H9 (cell line): Measurements from ENCODE around the gene SMS. TPM values are rescaled to one million over a fixed set of nuclear protein-coding genes. Genes with fewer than 3 reads are reported as not detected.

Source experiments
- DNase-seq: peaks from one replicate; pipeline ENCODE4 v3.0.0-alpha.2; 2017
- H2AFZ ChIP-seq: one replicate; pipeline ENCODE4 v1.6.1; 2013; ENCODE audit warnings: mild to moderate bottlenecking, low read length, control low read depth, moderate library complexity
- H2AK5ac ChIP-seq: 2 replicates; pipeline ENCODE4 v1.6.1; 2013; ENCODE audit warnings: low read length, control low read depth, mixed read lengths; ENCODE audit not compliant: insufficient read length
- H2BK120ac ChIP-seq: one replicate; pipeline ENCODE4 v1.6.1; 2013; ENCODE audit warnings: low read depth, mild to moderate bottlenecking, low read length, control low read depth, inconsistent platforms; ENCODE audit not compliant: poor library complexity, severe bottlenecking
- H2BK12ac ChIP-seq: 2 replicates; pipeline ENCODE4 v1.6.1; 2013; ENCODE audit warnings: low read length, control low read depth, mixed read lengths, low read depth; ENCODE audit not compliant: insufficient read length
- H2BK15ac ChIP-seq: 2 replicates; pipeline ENCODE4 v1.6.1; 2013; ENCODE audit warnings: low read depth, low read length, control low read depth
- H2BK20ac ChIP-seq: one replicate; pipeline ENCODE4 v1.6.1; 2013; ENCODE audit warnings: low read depth, mild to moderate bottlenecking, low read length, control low read depth, inconsistent platforms; ENCODE audit not compliant: poor library complexity, severe bottlenecking
- H2BK5ac ChIP-seq: 2 replicates; pipeline ENCODE4 v1.6.1; 2013; ENCODE audit warnings: low read length, control low read depth, mixed read lengths; ENCODE audit not compliant: insufficient read length
- H3K14ac ChIP-seq: 2 replicates; pipeline ENCODE4 v1.6.1; 2013; ENCODE audit warnings: low read length, control low read depth; ENCODE audit not compliant: insufficient read depth
- H3K18ac ChIP-seq: 2 replicates; pipeline ENCODE4 v1.6.1; 2013; ENCODE audit warnings: low read depth, mild to moderate bottlenecking, mixed read lengths, low read length, control low read depth; ENCODE audit not compliant: insufficient read length
- H3K23ac ChIP-seq: 2 replicates; pipeline ENCODE4 v1.6.1; 2013; ENCODE audit warnings: low read length, control low read depth, mixed read lengths, low read depth; ENCODE audit not compliant: insufficient read length
- H3K23me2 ChIP-seq: 2 replicates; pipeline ENCODE4 v1.6.1; 2013; ENCODE audit warnings: low read depth, mild to moderate bottlenecking, mixed read lengths, low read length, control low read depth; ENCODE audit not compliant: insufficient read length, poor library complexity, severe bottlenecking
- H3K27ac ChIP-seq: 2 replicates; pipeline ENCODE4 v1.5.1; 2013; ENCODE audit warnings: low read length, control low read depth, mixed read lengths, low read depth; ENCODE audit not compliant: insufficient read length
- H3K27me3 ChIP-seq: 2 replicates; pipeline ENCODE4 v1.6.1; 2013; ENCODE audit warnings: low read length, control low read depth, inconsistent platforms; ENCODE audit not compliant: insufficient read depth
- H3K4ac ChIP-seq: 2 replicates; pipeline ENCODE4 v1.6.1; 2013; ENCODE audit warnings: low read depth, mild to moderate bottlenecking, control low read depth, inconsistent platforms, low read length, moderate library complexity
- H3K4me1 ChIP-seq: 2 replicates; pipeline ENCODE4 v1.6.1; 2013; ENCODE audit warnings: low read length, control low read depth, inconsistent platforms; ENCODE audit not compliant: insufficient read depth
- H3K4me2 ChIP-seq: 2 replicates; pipeline ENCODE4 v1.6.1; 2013; ENCODE audit warnings: low read length, control low read depth, mixed read lengths; ENCODE audit not compliant: insufficient read length, insufficient read depth
- H3K56ac ChIP-seq: 2 replicates; pipeline ENCODE4 v1.6.1; 2013; ENCODE audit warnings: low read depth, mild to moderate bottlenecking, mixed read lengths, low read length, control low read depth; ENCODE audit not compliant: insufficient read length
- H3K79me1 ChIP-seq: 2 replicates; pipeline ENCODE4 v1.6.1; 2013; ENCODE audit warnings: low read depth, mild to moderate bottlenecking, moderate library complexity, low read length, control low read depth, inconsistent platforms; ENCODE audit not compliant: insufficient read depth, poor library complexity, severe bottlenecking
- H3K79me2 ChIP-seq: 2 replicates; pipeline ENCODE4 v1.6.1; 2013; ENCODE audit warnings: low read length, control low read depth, inconsistent platforms; ENCODE audit not compliant: insufficient read depth
- H3K9ac ChIP-seq: 2 replicates; pipeline ENCODE4 v1.6.1; 2013; ENCODE audit warnings: low read length, control low read depth, mixed read lengths; ENCODE audit not compliant: insufficient read length; ENCODE audit errors: extremely low read depth
- H3K9me3 ChIP-seq: one replicate; pipeline ENCODE4 v1.6.1; 2013; ENCODE audit warnings: low read depth, low read length, inconsistent platforms; ENCODE audit not compliant: control insufficient read depth
- H3T11ph ChIP-seq: one replicate; pipeline ENCODE4 v1.6.1; 2013; ENCODE audit warnings: mild to moderate bottlenecking, low read length, control low read depth, inconsistent platforms
- H4K20me1 ChIP-seq: one replicate; pipeline ENCODE4 v1.6.1; 2013; ENCODE audit not compliant: control insufficient read depth, insufficient read length, insufficient read depth
- H4K5ac ChIP-seq: 2 replicates; pipeline ENCODE4 v1.6.1; 2013; ENCODE audit warnings: low read depth, mild to moderate bottlenecking, mixed read lengths, low read length, control low read depth; ENCODE audit not compliant: insufficient read length
- H4K8ac ChIP-seq: replicated peaks from 2 replicates; pipeline ENCODE4 v1.6.1; 2013; ENCODE audit warnings: low read length, control low read depth, mixed read lengths, low read depth; ENCODE audit not compliant: insufficient read length
- H4K91ac ChIP-seq: 2 replicates; pipeline ENCODE4 v1.6.1; 2013; ENCODE audit warnings: low read depth, mild to moderate bottlenecking, moderate library complexity, mixed read lengths, low read length, control low read depth; ENCODE audit not compliant: insufficient read length
- H3K27ac Mint-ChIP-seq, 3 experiments: 2 replicates in 2 of 3; 3 replicates in 1 of 3; pipeline ENCODE4 v1.8.0; 2020 to 2021; ENCODE audit warnings: mixed read lengths in 3 of 3, mild to moderate bottlenecking in 1 of 3, moderate library complexity in 1 of 3
- H3K27me3 Mint-ChIP-seq: 2 replicates; pipeline ENCODE4 v1.8.0; 2021; ENCODE audit warnings: low read depth, mild to moderate bottlenecking, moderate library complexity, mixed read lengths
- H3K36me3 Mint-ChIP-seq, 3 experiments: 2 replicates in 2 of 3; 3 replicates in 1 of 3; pipeline ENCODE4 v1.8.0; 2020 to 2021; ENCODE audit warnings: low read depth in 3 of 3, mixed read lengths in 3 of 3; ENCODE audit not compliant: insufficient read depth in 1 of 3
- H3K4me1 Mint-ChIP-seq, 2 experiments: 2 replicates each; pipeline ENCODE4 v1.8.0; 2020; ENCODE audit warnings: mixed read lengths in 2 of 2
- H3K4me3 Mint-ChIP-seq, 2 experiments: 2 replicates in 1 of 2; 3 replicates in 1 of 2; pipeline ENCODE4 v1.8.0; 2020 to 2021; ENCODE audit warnings: mild to moderate bottlenecking in 2 of 2, mixed read lengths in 2 of 2, moderate library complexity in 1 of 2
- H3K9me3 Mint-ChIP-seq, 2 experiments: 2 replicates in 1 of 2; 3 replicates in 1 of 2; pipeline ENCODE4 v1.8.0; 2020; ENCODE audit warnings: mild to moderate bottlenecking in 2 of 2, mixed read lengths in 2 of 2, moderate library complexity in 1 of 2
- CTCF ChIP-seq: fragments of 200-600 bp; sonication (generic); conservative IDR thresholded peaks from 3 replicates; pipeline ENCODE4 v1.8.0; 2021; ENCODE audit warnings: antibody characterized with exemption, mild to moderate bottlenecking
- WGBS: extraction: QIAGEN DNeasy Blood & Tissue Kit; methylation state at CpG from one replicate; pipeline ENCODE4 v1.1.7; 2013; ENCODE audit warnings: missing lambda C conversion rate, low lambda C conversion rate, mixed read lengths; ENCODE audit not compliant: insufficient read length; ENCODE audit errors: extremely low coverage; 5-methylcytosine and 5-hydroxymethylcytosine counted together
- total RNA-seq: library from RNA; stranded (reverse); gene quantifications from 2 replicates; pipeline ENCODE4 v1.2.1, GENCODE V29; 2021

Gene SMS
- total RNA-seq, 1 experiment from 2014 or later = 415 TPM

GRCh38 chrX:22037911-22038537, 97.5 kb downstream of the SMS start:
- no peak overlapping the region for H4K8ac ChIP-seq
- H2BK12ac ChIP-seq = no peak overlapping the region
- H4K91ac ChIP-seq = no peak overlapping the region
- peaks cover 1% of the 10 kb centered on the region; the same call in 1 of the 2 replicates for H3K27me3 Mint-ChIP-seq
- no peak overlapping the region for H2BK5ac ChIP-seq
- H3T11ph ChIP-seq = no peak overlapping the region
- no peak overlapping the region for H2BK120ac ChIP-seq
- no peaks in the 10 kb centered on the region for H4K20me1 ChIP-seq
- H4K5ac ChIP-seq = no peak overlapping the region
- peaks cover 0 to 30% of the 10 kb centered on the region in 2 experiments; a peak in 3 of 5 replicates for H3K9me3 Mint-ChIP-seq
- H3K23me2 ChIP-seq = no peaks in the 10 kb centered on the region
- no peak overlapping the region for H3K27ac ChIP-seq
- H3K4me2 ChIP-seq = no peak overlapping the region
- H2BK20ac ChIP-seq = no peak overlapping the region
- no peak overlapping the region for H3K14ac ChIP-seq
- no peak overlapping the region for H3K27ac Mint-ChIP-seq
- no peaks in the 10 kb centered on the region for H3K9me3 ChIP-seq
- H3K56ac ChIP-seq = no peak overlapping the region
- H3K27me3 ChIP-seq = no peaks in the 10 kb centered on the region
- H3K4me1 Mint-ChIP-seq = peaks cover 35 to 36% of the 10 kb centered on the region in 2 experiments
- H3K9ac ChIP-seq = no peak overlapping the region
- no peak overlapping the region for H3K4me3 Mint-ChIP-seq
- no CpG with 5 or more reads among the region's 13 CpGs for WGBS
- H3K36me3 Mint-ChIP-seq = no peaks in the 10 kb centered on the region
- no peak overlapping the region for H3K4ac ChIP-seq
- H3K79me2 ChIP-seq = no peaks in the 10 kb centered on the region
- no peak overlapping the region for H2AFZ ChIP-seq
- no peak for TF ChIP-seq CTCF
- H3K23ac ChIP-seq = no peak overlapping the region
- H3K4me1 ChIP-seq = peaks cover 6% of the 10 kb centered on the region; the same call in 1 of the 2 replicates
- no peak for DNase-seq
- no peak overlapping the region for H3K18ac ChIP-seq
- H2AK5ac ChIP-seq = no peak overlapping the region
- H2BK15ac ChIP-seq = no peak overlapping the region
- H3K79me1 ChIP-seq = no peaks in the 10 kb centered on the region
